Endothelial cell of umbilical vein (primary cell): ENCODE data around the gene SLC25A21. TPM values are rescaled to one million over a fixed set of nuclear protein-coding genes. Genes with fewer than 3 reads are reported as not detected.

Source experiments
- BruUV-seq: library from RNA; stranded (reverse); fragments of 400-500 nt; replicated peaks from 2 replicates; lab custom pipeline; 2021; lab: Mats Ljungman, UMichigan
- CTCF ChIA-PET: fragments of 300-600, 350-600 bp; sonication (Branson Sonifier 250); formaldehyde crosslinking; loops from one replicate; lab custom pipeline; 2021; ENCODE audit warnings: antibody characterized with exemption, inconsistent platforms; lab: Charles Lee
- POLR2A ChIA-PET: fragments of 300-600, 350-600 bp; sonication (Branson Sonifier 250); formaldehyde crosslinking; loops from one replicate; lab custom pipeline; 2021; ENCODE audit warnings: antibody characterized with exemption, inconsistent platforms; lab: Charles Lee
- DNase-seq: peaks from one replicate; pipeline ENCODE4 v3.0.0-alpha.2; 2011; ENCODE audit warnings: low read depth, low spot score
- FAIRE-seq: peaks from 2 replicates; lab custom pipeline; 2011; peaks lifted over from hg19 to GRCh38; lab: Jason Lieb, UNC
- H2AFZ ChIP-seq: 2 replicates; pipeline ENCODE4 v1.6.0; 2012; ENCODE audit warnings: low read depth, low read length, control low read depth, inconsistent platforms
- H3K27ac ChIP-seq: 2 replicates; pipeline ENCODE4 v1.5.1; 2011; ENCODE audit warnings: low read depth, mild to moderate bottlenecking, control low read depth, low read length, moderate library complexity; ENCODE audit not compliant: insufficient read depth
- H3K27me3 ChIP-seq, 2 experiments: 2 replicates each; pipeline versions ENCODE4 v1.6.0 to v1.6.1; 2011; ENCODE audit warnings: low read length in 2 of 2, mixed read lengths in 1 of 2; ENCODE audit not compliant: control insufficient read depth in 2 of 2, insufficient read depth in 2 of 2
- H3K36me3 ChIP-seq, 2 experiments: 2 replicates in 1 of 2; 3 replicates in 1 of 2; pipeline ENCODE4 v1.5.1; 2011; ENCODE audit warnings: low read length in 2 of 2, mild to moderate bottlenecking in 1 of 2, moderate library complexity in 1 of 2; ENCODE audit not compliant: control insufficient read depth in 2 of 2, insufficient read depth in 2 of 2; ENCODE audit errors: extremely low read depth in 1 of 2
- H3K4me1 ChIP-seq: 3 replicates; pipeline ENCODE4 v1.5.1; 2011; ENCODE audit warnings: mild to moderate bottlenecking, low read length; ENCODE audit not compliant: control insufficient read depth, insufficient read depth; ENCODE audit errors: extremely low read depth
- H3K4me2 ChIP-seq: 2 replicates; pipeline ENCODE4 v1.6.1; 2011; ENCODE audit warnings: low read length, control low read depth, mixed read lengths; ENCODE audit not compliant: insufficient read depth
- H3K4me3 ChIP-seq, 3 experiments: fragments of 200-600 bp in 1 of 3; sonication (generic), shearing (Covaris generic) in 1 of 3; replicated peaks in 1 of 3; 2 replicates each; pipeline ENCODE4 v1.5.1; 2011 to 2016; ENCODE audit warnings: control low read depth in 3 of 3, low read length in 3 of 3, mild to moderate bottlenecking in 2 of 3, inconsistent platforms in 1 of 3, low read depth in 1 of 3, moderate library complexity in 1 of 3; ENCODE audit not compliant: insufficient read depth in 1 of 3
- H3K79me2 ChIP-seq: 2 replicates; pipeline ENCODE4 v1.6.0; 2012; ENCODE audit warnings: low read length, inconsistent platforms; ENCODE audit not compliant: control insufficient read depth, insufficient read depth
- H3K9ac ChIP-seq: replicated peaks from 2 replicates; pipeline ENCODE3; 2011; ENCODE audit warnings: low read length, control low read depth; ENCODE audit not compliant: insufficient read depth; ENCODE audit errors: extremely low read depth
- H3K9me1 ChIP-seq: replicated peaks from 3 replicates; pipeline ENCODE4 v1.6.0; 2011; ENCODE audit warnings: mild to moderate bottlenecking, low read length; ENCODE audit not compliant: control insufficient read depth, insufficient read depth; ENCODE audit errors: extremely low read depth
- H3K9me3 ChIP-seq: replicated peaks from 2 replicates; pipeline ENCODE4 v1.5.1; 2012; ENCODE audit warnings: low read length, inconsistent platforms; ENCODE audit not compliant: control insufficient read depth, insufficient read depth
- H4K20me1 ChIP-seq: replicated peaks from 2 replicates; pipeline ENCODE3; 2011; ENCODE audit warnings: mild to moderate bottlenecking, low read length; ENCODE audit not compliant: control insufficient read depth, insufficient read depth; ENCODE audit errors: extremely low read depth
- CTCF ChIP-seq, 2 donors: IDR thresholded peaks; 1 replicate in 1 of 2; 2 replicates in 1 of 2; pipeline ENCODE4 v1.5.1; 2011; ENCODE audit warnings: low read length in 2 of 2, mild to moderate bottlenecking in 2 of 2, moderate library complexity in 2 of 2, control low read depth in 1 of 2, inconsistent platforms in 1 of 2, low read depth in 1 of 2; ENCODE audit not compliant: insufficient read depth in 1 of 2; ENCODE audit errors: extremely low read depth in 1 of 2
- EZH2 ChIP-seq: IDR thresholded peaks from 2 replicates; pipeline ENCODE4 v1.6.1; 2012; ENCODE audit warnings: borderline replicate concordance, low read depth, mild to moderate bottlenecking, moderate library complexity, low read length, inconsistent platforms; ENCODE audit not compliant: severe bottlenecking
- FOS ChIP-seq: IDR thresholded peaks from 2 replicates; pipeline ENCODE4 v1.6.1; 2011; ENCODE audit warnings: mild to moderate bottlenecking, low read length, moderate library complexity, borderline replicate concordance; ENCODE audit not compliant: insufficient read depth
- GATA2 ChIP-seq: IDR thresholded peaks from 2 replicates; pipeline ENCODE4 v1.7.0; 2011; ENCODE audit warnings: low read depth, mild to moderate bottlenecking, moderate library complexity, mixed read lengths, low read length; ENCODE audit not compliant: insufficient read length, insufficient read depth
- JUN ChIP-seq: IDR thresholded peaks from 2 replicates; pipeline ENCODE4 v1.6.1; 2011; ENCODE audit warnings: borderline replicate concordance, low read depth; ENCODE audit not compliant: insufficient read length, insufficient read depth
- MYC ChIP-seq: IDR thresholded peaks from one replicate; pipeline ENCODE4 v1.6.1; 2011; ENCODE audit warnings: mild to moderate bottlenecking, low read depth, low read length
- POLR2A ChIP-seq: IDR thresholded peaks from 2 replicates; pipeline ENCODE4 v1.6.1; 2012; ENCODE audit warnings: low read depth, mild to moderate bottlenecking, control low read depth, low read length
- POLR2AphosphoS5 ChIP-seq: IDR thresholded peaks from 2 replicates; pipeline ENCODE4 v1.6.1; 2012; ENCODE audit warnings: low read depth, mild to moderate bottlenecking, control low read depth, low read length, moderate library complexity; ENCODE audit not compliant: insufficient read depth
- dilution Hi-C: fragments of 300-500 bp; cut with MboI; formaldehyde crosslinking; loops from one replicate; pipeline ENCODE4 v1.15.0; 2019; ENCODE audit warnings: low sequenced_read_pairs; ENCODE audit not compliant: extremely low pct_ligation_motif_present
- intact Hi-C: fragments of 100-400 bp; cut with micrococcal nuclease; formaldehyde crosslinking; loops from one replicate; pipeline ENCODE4 v1.10.0; 2022
- polyA plus RNA-seq, 4 experiments: library from polyadenylated mRNA; depleted of rRNA in 3 of 4; stranded (reverse) in 3 of 4; unstranded in 1 of 4; fragments of >200 nt; gene quantifications; 2 replicates each; pipeline versions ENCODE4 v1.2.1 to v1.2.3, GENCODE V29; 2011 to 2012; ENCODE audit warnings: missing spikeins in 1 of 4
- total RNA-seq: library from RNA; stranded (reverse); gene quantifications from 2 replicates; pipeline ENCODE4 v1.2.3, GENCODE V29; 2021
- TF ChIP-seq, protein P1 (sequence below): IDR thresholded peaks from 2 replicates; pipeline ENCODE4 v1.6.1; 2011; ENCODE audit not compliant: insufficient read depth, insufficient read length

SLC25A21 gene
- total and polyA plus RNA-seq, 2 donors (not counting 3 experiments of a cell fraction or from before 2014, with no cell fraction given) = 0.98 to 1.4 TPM

GRCh38 chr14:36676236-36676635, 496.2 kb downstream of the SLC25A21 start:
- Histone ChIP-seq H3K27ac (no peak overlapping the region), H3K36me3 (no peaks in the 10 kb centered on the region), H3K9ac (no peak overlapping the region), H2AFZ (no peak overlapping the region), H4K20me1 (no peaks in the 10 kb centered on the region), H3K4me3 (no peak overlapping the region), H3K79me2 (no peaks in the 10 kb centered on the region), H3K4me1 (no peaks in the 10 kb centered on the region), H3K27me3 (peaks cover 6 to 22% of the 10 kb centered on the region in 2 experiments), H3K9me3 (no peaks in the 10 kb centered on the region), H3K4me2 (no peak overlapping the region), H3K9me1 (no peaks in the 10 kb centered on the region)
- ChIA-PET POLR2A (no interaction called here), CTCF (no interaction called here)
- BruUV-seq = no TSS peak
- intact Hi-C loops = no loop called here
- dilution Hi-C loops = no loop called here
- no peak for TF ChIP-seq MYC
- no peak for TF ChIP-seq GATA2
- TF ChIP-seq EZH2 = no peak
- no peak for TF ChIP-seq JUN
- no peak for TF ChIP-seq FOS
- TF ChIP-seq, protein P1, sequence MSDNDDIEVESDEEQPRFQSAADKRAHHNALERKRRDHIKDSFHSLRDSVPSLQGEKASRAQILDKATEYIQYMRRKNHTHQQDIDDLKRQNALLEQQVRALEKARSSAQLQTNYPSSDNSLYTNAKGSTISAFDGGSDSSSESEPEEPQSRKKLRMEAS = no peak
- TF ChIP-seq POLR2A = no peak
- no peak for TF ChIP-seq CTCF (IDR thresholded peaks at IDR 0.05; ENCODE audit: extremely low read depth in 1 of 2, insufficient read depth in 1 of 2, low read depth in 1 of 2, low read length in 2 of 2)
- no peak for TF ChIP-seq POLR2AphosphoS5
- FAIRE-seq = no peak
- DNase-seq = no peak
